Suprapubic skin (tissue), 4 donors: ENCODE measurements around the gene CEP135. TPM values are rescaled to one million over a fixed set of nuclear protein-coding genes. Genes with fewer than 3 reads are reported as not detected.

Experiments used
- DNase-seq, 2 donors: peaks; one replicate each; pipeline ENCODE4 v3.0.0-alpha.2; 2019; ENCODE audit warnings: low spot score in 2 of 2
- H3K27ac ChIP-seq: fragments of 200-600 bp; sonication (generic); one replicate; pipeline ENCODE4 v1.5.1; 2019
- H3K27me3 ChIP-seq: fragments of 200-600 bp; sonication (generic); one replicate; pipeline ENCODE4 v1.5.1; 2019
- H3K36me3 ChIP-seq: fragments of 200-600 bp; sonication (generic); one replicate; pipeline ENCODE4 v1.5.1; 2019
- H3K4me1 ChIP-seq: fragments of 200-600 bp; sonication (generic); one replicate; pipeline ENCODE4 v1.5.1; 2019
- H3K4me3 ChIP-seq: fragments of 200-600 bp; sonication (generic); one replicate; pipeline ENCODE4 v1.5.1; 2019; ENCODE audit warnings: mild to moderate bottlenecking
- H3K9me3 ChIP-seq: fragments of 200-600 bp; sonication (generic); one replicate; pipeline ENCODE4 v1.5.1; 2019
- CTCF ChIP-seq, 2 donors: fragments of 200-600 bp in 1 of 2; fragments of 450-650 bp in 1 of 2; sonication (generic) in 1 of 2; IDR thresholded peaks; one replicate each; pipeline ENCODE4 v1.5.1; 2016 to 2019; ENCODE audit warnings: antibody characterized with exemption in 2 of 2, mild to moderate bottlenecking in 1 of 2, moderate library complexity in 1 of 2
- EP300 ChIP-seq: sonication (generic); formaldehyde crosslinking; IDR thresholded peaks from one replicate; pipeline ENCODE4 v1.6.1; 2017; ENCODE audit warnings: antibody characterized with exemption
- POLR2A ChIP-seq, 2 donors: fragments of 450-650 bp; IDR thresholded peaks; one replicate each; pipeline ENCODE4 v1.6.1; 2017; ENCODE audit warnings: antibody characterized with exemption in 2 of 2, mild to moderate bottlenecking in 2 of 2, moderate library complexity in 2 of 2
- POLR2AphosphoS5 ChIP-seq, 3 donors: sonication (generic); formaldehyde crosslinking; IDR thresholded peaks; one replicate each; pipeline ENCODE4 v1.6.1; 2017; ENCODE audit warnings: antibody characterized with exemption in 3 of 3
- WGBS: methylation state at CpG from one replicate; pipeline ENCODE4 v1.1.5; 2018; 5-methylcytosine and 5-hydroxymethylcytosine counted together
- total RNA-seq, 4 donors: library from RNA; depleted of rRNA; stranded (reverse); fragments of >200 nt; gene quantifications; one replicate each; pipeline ENCODE4 v1.1.0, GENCODE V29; 2016

Gene CEP135
- total RNA-seq, 4 donors from 2014 or later = 3.1 to 16.1 (median 4.8) TPM

GRCh38 chr4:56058555-56058954 is 109.8 kb downstream of the CEP135 start:
- 95% methylated on average over 2 of the region's 2 CpGs for WGBS
- DNase-seq = no peak
- no peaks in the 10 kb centered on the region for H3K36me3 ChIP-seq
- H3K27me3 ChIP-seq = peaks cover 16% of the 10 kb centered on the region
- H3K4me1 ChIP-seq = no peaks in the 10 kb centered on the region
- TF ChIP-seq CTCF (IDR thresholded peaks at IDR 0.05) = no peak
- no peak for TF ChIP-seq POLR2A (IDR thresholded peaks at IDR 0.05)
- no peak for TF ChIP-seq EP300
- no peak for TF ChIP-seq POLR2AphosphoS5 (IDR thresholded peaks at IDR 0.05)
- H3K27ac ChIP-seq = no peak overlapping the region
- no peak overlapping the region for H3K4me3 ChIP-seq
- no peaks in the 10 kb centered on the region for H3K9me3 ChIP-seq

- DNase-seq = no peak
- WGBS = 92% methylated on average over 7 of the region's 7 CpGs
- Histone ChIP-seq H3K9me3 (no peaks in the 10 kb centered on the region), H3K27ac (no peak overlapping the region), H3K36me3 (no peaks in the 10 kb centered on the region), H3K4me3 (no peak overlapping the region), H3K27me3 (peaks cover 8% of the 10 kb centered on the region), H3K4me1 (no peaks in the 10 kb centered on the region)
- TF ChIP-seq POLR2A (IDR thresholded peaks at IDR 0.05) (no peak), POLR2AphosphoS5 (IDR thresholded peaks at IDR 0.05) (no peak), CTCF (IDR thresholded peaks at IDR 0.05) (no peak), EP300 (no peak)
Measured at GRCh38 chr4:56060036-56060435, 111.3 kb downstream of the CEP135 start.

DNA sequence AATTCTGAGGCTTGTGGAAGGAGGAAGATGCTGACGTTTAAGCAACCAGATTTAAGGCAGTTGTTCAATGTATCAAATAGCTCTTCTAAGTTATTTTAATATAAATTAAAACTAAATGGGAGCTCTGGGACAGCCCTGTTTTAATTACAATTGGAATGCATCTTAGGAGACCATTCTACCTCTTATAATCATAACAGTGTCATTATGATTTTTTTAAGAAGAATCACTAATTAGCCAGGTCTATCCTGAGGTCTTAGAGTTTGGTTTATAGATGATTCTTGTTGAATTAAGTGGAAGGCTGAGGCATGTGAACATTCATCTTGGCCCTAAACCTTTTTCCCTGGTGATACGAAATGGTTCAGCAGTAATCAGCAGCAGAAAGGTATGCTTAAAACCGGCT is 113.4 kb downstream of the CEP135 start:
- no peak for DNase-seq
- WGBS = 85% methylated on average over 3 of the region's 3 CpGs

DNA sequence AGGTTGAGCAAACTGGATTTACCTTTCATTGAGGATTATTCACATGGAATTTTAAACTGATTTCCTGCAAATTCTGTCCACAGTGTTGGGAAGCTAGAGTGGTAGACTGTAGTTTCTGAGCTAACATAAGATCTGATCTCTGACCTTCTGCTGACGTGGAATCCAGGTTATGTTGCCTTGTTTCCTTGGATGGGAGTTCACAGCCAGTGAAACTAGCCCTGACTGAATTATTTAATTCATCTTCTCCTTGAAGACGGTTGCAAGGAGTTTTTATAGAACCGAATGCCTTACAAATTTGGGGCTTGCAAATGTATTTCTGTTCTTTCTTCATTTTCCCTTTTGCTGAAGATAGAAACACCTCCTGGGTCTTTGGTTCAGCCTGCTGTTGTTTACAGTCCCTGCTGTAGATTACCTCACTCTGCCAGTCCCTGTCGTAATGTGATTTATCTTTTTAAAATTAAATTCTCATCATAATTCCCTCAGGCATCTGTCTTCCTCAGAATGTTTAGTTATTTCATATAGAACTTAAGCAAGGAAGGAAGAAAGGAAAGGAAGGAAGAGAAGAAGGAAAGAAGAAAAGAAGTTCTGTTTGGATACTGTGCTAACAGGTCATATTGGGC is 113.9 kb downstream of the CEP135 start:
- no peak for DNase-seq
- TF ChIP-seq CTCF (IDR thresholded peaks at IDR 0.05) (no peak), POLR2AphosphoS5 (IDR thresholded peaks at IDR 0.05) (no peak), EP300 (no peak), POLR2A (IDR thresholded peaks at IDR 0.05) (no peak)
- no peak overlapping the region for H3K4me3 ChIP-seq
- H3K27ac ChIP-seq = no peak overlapping the region
- H3K4me1 ChIP-seq = no peaks in the 10 kb centered on the region
- no peaks in the 10 kb centered on the region for H3K36me3 ChIP-seq
- no peaks in the 10 kb centered on the region for H3K9me3 ChIP-seq
- WGBS = 35% methylated on average over 4 of the region's 4 CpGs
- H3K27me3 ChIP-seq = peaks cover 6% of the 10 kb centered on the region

More for the DNA sequence above, 113.4 kb downstream of the CEP135 start:
- H3K9me3 ChIP-seq = no peaks in the 10 kb centered on the region
- H3K36me3 ChIP-seq = no peaks in the 10 kb centered on the region
- peaks cover 6% of the 10 kb centered on the region for H3K27me3 ChIP-seq
- TF ChIP-seq CTCF (IDR thresholded peaks at IDR 0.05) = no peak
- TF ChIP-seq POLR2A (IDR thresholded peaks at IDR 0.05) = no peak
- TF ChIP-seq POLR2AphosphoS5 (IDR thresholded peaks at IDR 0.05) = no peak
- TF ChIP-seq EP300 = no peak
- no peak overlapping the region for H3K4me3 ChIP-seq
- no peak overlapping the region for H3K27ac ChIP-seq
- no peaks in the 10 kb centered on the region for H3K4me1 ChIP-seq

DNA sequence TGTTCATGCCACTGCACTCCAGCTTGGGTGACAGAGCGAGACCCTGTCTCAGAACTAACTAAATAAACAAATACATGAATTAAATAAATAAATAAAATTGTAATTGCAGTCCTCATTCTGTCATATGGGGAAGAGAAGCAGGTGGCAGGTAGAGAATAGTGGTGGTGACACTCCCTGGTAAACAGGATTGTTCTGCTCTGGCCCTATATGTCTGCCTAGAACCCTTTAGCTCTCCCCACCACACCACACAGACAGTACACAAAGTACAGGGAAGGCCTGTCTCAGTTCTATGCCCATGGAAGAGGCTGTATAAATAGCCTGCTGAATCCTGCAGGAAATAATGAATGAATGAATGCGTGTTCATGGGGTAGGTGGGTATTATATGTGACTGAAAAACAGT is 117.7 kb downstream of the CEP135 start:
- H3K9me3 ChIP-seq = no peaks in the 10 kb centered on the region
- no peaks in the 10 kb centered on the region for H3K36me3 ChIP-seq
- no peaks in the 10 kb centered on the region for H3K4me1 ChIP-seq
- DNase-seq = no peak
- H3K27ac ChIP-seq = no peak overlapping the region
- no peak overlapping the region for H3K4me3 ChIP-seq
- 97% methylated on average over 2 of the region's 2 CpGs for WGBS
- TF ChIP-seq POLR2AphosphoS5 (IDR thresholded peaks at IDR 0.05) = no peak
- no peak for TF ChIP-seq EP300
- TF ChIP-seq CTCF (IDR thresholded peaks at IDR 0.05) = no peak
- TF ChIP-seq POLR2A (IDR thresholded peaks at IDR 0.05) = no peak
- no peaks in the 10 kb centered on the region for H3K27me3 ChIP-seq
